Astrocyte (in vitro differentiated cells and primary cell): ENCODE measurements around the gene BEST2. TPM values are rescaled to one million over a fixed set of nuclear protein-coding genes. Genes with fewer than 3 reads are reported as not detected.
"Not testable (repeated sequence)": the region's sequence is repeated elsewhere in the genome, so short reads cannot be mapped to it uniquely, and the experiment has no call there.

Experiments used
- DNase-seq: peaks from one replicate; pipeline ENCODE4 v3.0.0-alpha.2; 2010; ENCODE audit warnings: low read depth
- FAIRE-seq: peaks from 2 replicates; lab custom pipeline; 2011; peaks lifted over from hg19 to GRCh38; lab: Jason Lieb, UNC
- H2AFZ ChIP-seq: 2 replicates; pipeline ENCODE4 v1.6.0; 2012; ENCODE audit warnings: low read depth, low read length, inconsistent platforms
- H3K27ac ChIP-seq: 2 replicates; pipeline ENCODE4 v1.5.1; 2011; ENCODE audit warnings: low read depth, low read length, inconsistent platforms
- H3K27me3 ChIP-seq: 2 replicates; pipeline ENCODE4 v1.6.0; 2011; ENCODE audit warnings: low read length, inconsistent platforms; ENCODE audit not compliant: insufficient read depth
- H3K36me3 ChIP-seq: 2 replicates; pipeline ENCODE4 v1.5.1; 2011; ENCODE audit warnings: low read length, inconsistent platforms; ENCODE audit not compliant: insufficient read depth
- H3K4me1 ChIP-seq: 2 replicates; pipeline ENCODE4 v1.5.1; 2011; ENCODE audit warnings: low read length, inconsistent platforms; ENCODE audit not compliant: insufficient read depth
- H3K4me2 ChIP-seq: 2 replicates; pipeline ENCODE4 v1.6.0; 2012; ENCODE audit warnings: low read length, inconsistent platforms
- H3K4me3 ChIP-seq: 2 replicates; pipeline ENCODE4 v1.5.1; 2011; ENCODE audit warnings: low read depth, mild to moderate bottlenecking, low read length, inconsistent platforms; ENCODE audit not compliant: insufficient read depth
- H3K79me2 ChIP-seq: 2 replicates; pipeline ENCODE4 v1.6.0; 2012; ENCODE audit warnings: mild to moderate bottlenecking, low read length, inconsistent platforms; ENCODE audit not compliant: insufficient read depth
- H3K9ac ChIP-seq: 2 replicates; pipeline ENCODE4 v1.6.0; 2012; ENCODE audit warnings: mild to moderate bottlenecking, low read length, inconsistent platforms
- H3K9me3 ChIP-seq: 2 replicates; pipeline ENCODE4 v1.5.1; 2012; ENCODE audit warnings: low read depth, mild to moderate bottlenecking, low read length, inconsistent platforms; ENCODE audit not compliant: insufficient read depth
- H4K20me1 ChIP-seq: 2 replicates; pipeline ENCODE4 v1.6.0; 2012; ENCODE audit warnings: low read length, inconsistent platforms; ENCODE audit not compliant: insufficient read depth
- H3K27ac Mint-ChIP-seq: one replicate; pipeline ENCODE4 v1.8.0; 2021; ENCODE audit warnings: mild to moderate bottlenecking, mixed read lengths; ENCODE audit not compliant: unreplicated experiment
- H3K27me3 Mint-ChIP-seq: one replicate; pipeline ENCODE4 v1.8.0; 2021; ENCODE audit warnings: low read depth, mixed read lengths; ENCODE audit not compliant: unreplicated experiment
- H3K36me3 Mint-ChIP-seq: one replicate; pipeline ENCODE4 v1.8.0; 2021; ENCODE audit warnings: low read depth, mixed read lengths; ENCODE audit not compliant: unreplicated experiment
- H3K4me1 Mint-ChIP-seq: one replicate; pipeline ENCODE4 v1.8.0; 2021; ENCODE audit warnings: low read depth, mixed read lengths; ENCODE audit not compliant: unreplicated experiment
- H3K4me3 Mint-ChIP-seq: one replicate; pipeline ENCODE4 v1.8.0; 2021; ENCODE audit warnings: mild to moderate bottlenecking, moderate library complexity, mixed read lengths; ENCODE audit not compliant: unreplicated experiment
- H3K9me3 Mint-ChIP-seq: one replicate; pipeline ENCODE4 v1.8.0; 2021; ENCODE audit warnings: mild to moderate bottlenecking, mixed read lengths; ENCODE audit not compliant: unreplicated experiment
- CTCF ChIP-seq: IDR thresholded peaks from 2 replicates; pipeline ENCODE4 v1.5.1; 2011; ENCODE audit warnings: low read depth, mild to moderate bottlenecking, inconsistent platforms, low read length, moderate library complexity; ENCODE audit not compliant: insufficient read depth
- EZH2 ChIP-seq: IDR thresholded peaks from 2 replicates; pipeline ENCODE4 v1.6.1; 2012; ENCODE audit warnings: mild to moderate bottlenecking, low read length, inconsistent platforms; ENCODE audit not compliant: insufficient read depth
- total RNA-seq: library from RNA; stranded (reverse); gene quantifications from 2 replicates; pipeline ENCODE4 v1.2.1, GENCODE V29; 2021

BEST2 gene
- total RNA-seq, 1 donor from 2014 or later = not detected

GRCh38 chr19:12711187-12711586 lies 40.4 kb upstream of the BEST2 start:
- H4K20me1 ChIP-seq = peaks cover 42% of the 10 kb centered on the region
- H3K27ac ChIP-seq = no peak overlapping the region
- no peaks in the 10 kb centered on the region for H3K9me3 ChIP-seq
- no peak overlapping the region for H3K4me2 ChIP-seq
- no peaks in the 10 kb centered on the region for H3K27me3 Mint-ChIP-seq
- FAIRE-seq (no peak), DNase-seq (no peak)
- TF ChIP-seq CTCF = no peak
- H2AFZ ChIP-seq = no peak overlapping the region
- peaks cover 37% of the 10 kb centered on the region for H3K36me3 ChIP-seq
- no peak overlapping the region for H3K27ac Mint-ChIP-seq
- H3K9ac ChIP-seq = no peak overlapping the region
- no peaks in the 10 kb centered on the region for H3K4me1 Mint-ChIP-seq
- no peaks in the 10 kb centered on the region for H3K9me3 Mint-ChIP-seq
- H3K4me3 ChIP-seq = no peak overlapping the region
- H3K36me3 Mint-ChIP-seq = peaks cover 3% of the 10 kb centered on the region
- no peaks in the 10 kb centered on the region for H3K27me3 ChIP-seq
- no peaks in the 10 kb centered on the region for H3K4me1 ChIP-seq
- peaks cover 34% of the 10 kb centered on the region for H3K79me2 ChIP-seq
- no peak overlapping the region for H3K4me3 Mint-ChIP-seq

- not testable (repeated sequence) for H3K27me3 Mint-ChIP-seq, H3K4me1 Mint-ChIP-seq, H3K9me3 Mint-ChIP-seq, H3K9ac ChIP-seq, H3K27ac ChIP-seq, H3K4me3 ChIP-seq, H3K36me3 Mint-ChIP-seq, H3K27me3 ChIP-seq, H3K4me2 ChIP-seq, H2AFZ ChIP-seq, H3K27ac Mint-ChIP-seq, H3K4me1 ChIP-seq, H3K9me3 ChIP-seq, H3K4me3 Mint-ChIP-seq, FAIRE-seq, DNase-seq
- Histone ChIP-seq H3K36me3 (peaks cover 38% of the 10 kb centered on the region), H4K20me1 (peaks cover 47% of the 10 kb centered on the region), H3K79me2 (peaks cover 42% of the 10 kb centered on the region)
Observed at GRCh38 chr19:12712077-12712476, 39.5 kb upstream of the BEST2 start.

GRCh38 chr19:12713304-12713703 lies 38.3 kb upstream of the BEST2 start:
- H3K4me2 ChIP-seq, H3K27me3 ChIP-seq, H3K27ac ChIP-seq, H3K4me1 ChIP-seq, H3K9me3 ChIP-seq, H3K27ac Mint-ChIP-seq, H3K4me1 Mint-ChIP-seq, FAIRE-seq, H3K9me3 Mint-ChIP-seq, H3K36me3 Mint-ChIP-seq, H3K27me3 Mint-ChIP-seq, H2AFZ ChIP-seq, H3K4me3 ChIP-seq, H3K9ac ChIP-seq, DNase-seq, H3K4me3 Mint-ChIP-seq: not testable (repeated sequence)
- H3K36me3 ChIP-seq = peaks cover 37% of the 10 kb centered on the region
- peaks cover 57% of the 10 kb centered on the region for H4K20me1 ChIP-seq
- peaks cover 54% of the 10 kb centered on the region for H3K79me2 ChIP-seq

GRCh38 chr19:12715102-12715501 lies 36.5 kb upstream of the BEST2 start:
- DNase-seq (no peak), FAIRE-seq (no peak)
- peaks cover 2% of the 10 kb centered on the region for H3K4me1 Mint-ChIP-seq
- Histone ChIP-seq H3K79me2 (peaks cover 69% of the 10 kb centered on the region), H3K27ac (no peak overlapping the region), H3K4me3 (no peak overlapping the region), H3K9ac (no peak overlapping the region), H2AFZ (no peak overlapping the region), H3K4me2 (no peak overlapping the region), H4K20me1 (peaks cover 68% of the 10 kb centered on the region), H3K27me3 (no peaks in the 10 kb centered on the region), H3K9me3 (no peaks in the 10 kb centered on the region), H3K36me3 (peaks cover 34% of the 10 kb centered on the region), H3K4me1 (peaks cover 7% of the 10 kb centered on the region)
- H3K36me3 Mint-ChIP-seq = peaks cover 18% of the 10 kb centered on the region
- no peak overlapping the region for H3K4me3 Mint-ChIP-seq
- no peaks in the 10 kb centered on the region for H3K9me3 Mint-ChIP-seq
- H3K27ac Mint-ChIP-seq = no peak overlapping the region
- no peak for TF ChIP-seq CTCF
- no peak for TF ChIP-seq EZH2
- no peaks in the 10 kb centered on the region for H3K27me3 Mint-ChIP-seq
